GM21367 (cell line): ENCODE data around the gene GABBR2.

Source experiments
- ATAC-seq: cut with Tn5 transposase; IDR thresholded peaks from one replicate; pipeline ENCODE4 v1.9.1; 2021; ENCODE audit not compliant: unreplicated experiment

Gene GABBR2

GRCh38 chr9:98378794-98379193 lies 329.9 kb downstream of the GABBR2 start:
- ATAC-seq, result no peak

- no peak for ATAC-seq
Measured at GRCh38 chr9:98378206-98378780, 330.4 kb downstream of the GABBR2 start.

- ATAC-seq, result no peak
Measured at GRCh38 chr9:98375138-98375726, 333.5 kb downstream of the GABBR2 start.

GRCh38 chr9:98374385-98375051 lies 334.2 kb downstream of the GABBR2 start:
- no peak for ATAC-seq

- no peak for ATAC-seq
Measured at GRCh38 chr9:98373609-98374008, 335.1 kb downstream of the GABBR2 start.

GRCh38 chr9:98372077-98372836 lies 336.5 kb downstream of the GABBR2 start:
- no peak for ATAC-seq

DNA sequence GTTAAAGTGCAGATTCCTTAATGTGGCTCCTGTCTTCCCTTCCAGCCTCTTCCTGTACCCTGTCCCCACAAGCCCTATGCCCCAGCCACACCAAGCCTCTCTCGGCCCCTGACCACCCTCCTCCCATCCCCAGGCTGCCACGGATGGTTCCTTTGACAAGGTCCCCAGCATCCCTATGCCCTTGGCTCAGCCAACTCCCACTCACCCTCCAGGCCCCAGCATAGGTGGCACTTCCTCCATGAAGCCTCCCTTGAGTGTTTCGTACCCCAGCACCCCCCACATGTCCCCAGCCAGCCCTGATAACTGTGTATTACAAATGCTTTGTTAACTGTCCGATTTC lies 337.8 kb downstream of the GABBR2 start:
- no peak for ATAC-seq

- no peak for ATAC-seq
Measured at GRCh38 chr9:98370300-98370975, 338.3 kb downstream of the GABBR2 start.

DNA sequence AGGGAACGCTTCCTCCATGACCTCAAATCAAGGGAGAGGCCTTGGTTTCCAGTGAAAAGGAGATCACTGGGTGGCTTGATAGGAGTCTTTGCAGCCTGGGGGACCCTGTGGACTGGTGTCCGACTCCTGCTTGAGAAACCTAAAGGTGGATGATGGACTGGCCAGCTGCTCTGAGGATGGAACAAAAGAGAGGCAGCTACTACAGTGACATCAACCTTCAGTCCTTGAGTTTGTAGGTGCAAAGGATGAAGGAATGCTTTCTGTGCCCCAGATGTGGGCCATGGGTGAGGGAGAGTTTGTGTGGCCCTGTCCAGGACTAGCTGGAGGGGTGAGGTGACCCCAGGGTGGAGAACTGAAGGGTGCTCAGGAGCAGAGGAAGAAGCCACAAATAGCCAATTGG lies 338.8 kb downstream of the GABBR2 start:
- ATAC-seq, result no peak

GRCh38 chr9:98369471-98369870 lies 339.3 kb downstream of the GABBR2 start:
- no peak for ATAC-seq

DNA sequence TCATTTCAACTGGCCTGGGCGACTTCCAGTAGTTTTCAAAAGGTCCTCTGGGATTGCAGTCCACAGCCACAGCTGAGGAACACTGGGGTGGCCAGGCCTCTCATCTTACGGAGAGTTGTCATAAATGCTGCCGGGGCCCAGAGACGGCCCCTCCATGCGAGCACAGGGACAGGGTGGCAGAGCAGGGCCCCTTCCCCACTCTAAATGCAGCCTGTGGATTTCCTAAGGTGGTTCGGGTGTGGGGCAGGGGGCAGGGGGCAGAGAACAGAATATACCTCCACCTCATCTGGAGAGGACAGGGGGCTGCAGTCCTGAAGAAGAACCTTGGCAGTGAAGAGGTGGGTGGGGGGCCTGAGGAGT lies 339.7 kb downstream of the GABBR2 start:
- ATAC-seq, result no peak

- no peak for ATAC-seq
Measured at GRCh38 chr9:98368366-98369065, 340.2 kb downstream of the GABBR2 start.

DNA sequence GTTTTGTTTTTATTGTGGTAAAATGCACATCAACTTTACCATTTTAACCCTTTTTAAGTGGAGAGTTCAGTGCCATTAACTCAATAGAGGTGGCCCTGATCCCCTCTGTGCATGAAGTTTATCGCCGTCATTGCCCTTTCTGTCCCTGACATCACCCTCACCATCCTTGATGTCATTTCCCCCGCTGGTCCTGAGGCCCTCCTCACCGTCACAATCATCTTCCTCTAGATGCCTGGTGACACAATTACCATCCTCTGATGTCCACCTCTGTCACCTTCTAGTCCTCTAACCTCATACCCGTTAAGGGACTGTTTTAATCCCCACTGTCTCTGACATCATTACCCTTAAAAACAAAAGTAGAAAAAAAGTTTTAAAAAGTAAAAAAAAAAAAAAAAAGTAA lies 340.8 kb downstream of the GABBR2 start:
- ATAC-seq, result no peak

- ATAC-seq, result no peak
Measured at GRCh38 chr9:98367371-98367900, 341.3 kb downstream of the GABBR2 start.

DNA sequence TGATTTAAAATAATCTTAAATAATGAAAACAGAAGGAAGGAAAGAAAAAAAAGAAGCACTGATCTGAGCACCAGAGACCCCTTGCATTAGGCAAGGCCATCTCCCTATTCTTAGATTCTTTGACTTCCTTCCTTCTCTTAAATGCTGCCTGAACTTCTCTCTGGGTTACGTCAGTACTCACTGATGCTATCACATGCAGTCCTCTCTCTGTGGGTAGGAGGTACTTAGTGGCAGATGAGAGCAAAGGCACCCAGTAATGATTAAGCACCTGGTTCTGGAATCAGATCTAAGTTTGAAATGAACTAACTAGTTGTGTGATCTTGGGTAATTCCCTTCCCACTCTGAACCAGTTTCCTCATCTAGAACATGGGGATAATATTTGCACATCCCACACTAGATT lies 343.0 kb downstream of the GABBR2 start:
- ATAC-seq, result no peak

GRCh38 chr9:98365227-98365669 lies 343.5 kb downstream of the GABBR2 start:
- ATAC-seq, result no peak

DNA sequence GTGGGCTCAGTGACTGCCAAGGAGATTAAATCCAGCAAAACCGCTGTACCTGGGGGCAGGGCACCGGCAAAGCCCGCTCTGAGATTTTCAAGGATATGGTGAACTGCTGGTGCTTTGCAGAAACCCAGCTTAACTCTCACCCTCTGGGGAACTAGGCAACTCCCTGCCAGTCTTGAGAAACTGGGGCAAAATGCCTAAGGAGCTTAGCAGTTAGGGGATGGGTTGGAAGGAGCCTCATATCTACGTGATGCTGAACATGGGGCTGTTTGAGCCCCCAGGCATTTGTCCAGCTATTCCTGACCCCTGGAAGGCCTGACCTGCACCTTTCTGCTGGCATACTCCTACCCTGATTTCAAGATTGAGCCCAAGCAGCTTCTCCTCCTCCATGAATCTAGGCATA lies 344.6 kb downstream of the GABBR2 start:
- ATAC-seq, result no peak

DNA sequence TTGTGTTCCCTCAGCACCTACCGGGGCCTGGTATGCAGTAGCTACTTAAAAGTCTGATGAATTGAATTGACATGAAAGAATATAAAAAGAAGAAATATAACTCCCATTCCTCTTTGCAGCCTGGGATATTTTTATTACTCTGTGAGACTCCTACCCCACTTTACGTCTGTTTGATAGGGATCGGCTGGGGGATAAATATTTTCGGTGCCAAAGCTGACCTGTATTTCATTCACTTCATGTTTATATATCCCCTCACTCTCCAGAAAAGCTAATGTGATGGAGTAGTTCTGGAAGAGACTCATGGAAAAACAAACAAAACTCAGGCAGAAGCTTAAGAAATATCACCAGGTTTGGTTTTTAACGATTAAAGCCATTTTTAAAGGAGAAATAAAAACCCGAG lies 345.1 kb downstream of the GABBR2 start:
- no peak for ATAC-seq

- no peak for ATAC-seq
Measured at GRCh38 chr9:98362624-98363252, 346.0 kb downstream of the GABBR2 start.

DNA sequence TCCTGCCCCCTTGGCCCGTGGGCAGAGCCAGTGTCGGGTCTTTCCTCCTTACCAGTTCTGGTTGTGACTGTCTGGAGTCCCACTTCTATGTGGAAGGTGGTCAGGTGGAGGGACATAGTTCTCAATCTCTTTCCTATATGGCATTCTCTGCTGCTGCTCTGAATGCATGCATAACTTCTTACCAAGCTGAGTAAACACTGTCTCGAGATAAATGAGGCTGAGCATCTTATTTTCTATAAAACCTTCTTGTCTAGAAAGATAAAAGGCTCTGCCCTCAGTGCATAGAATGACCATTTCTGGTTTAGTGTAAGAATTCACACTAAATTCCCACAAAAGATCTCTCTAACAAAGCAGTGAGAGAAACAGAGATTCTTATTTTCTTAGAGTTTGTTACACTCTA lies 347.1 kb downstream of the GABBR2 start:
- ATAC-seq, result no peak
